NCI-H2107 treated with DMSO at 0.1 percent for 48 hours (cell line): ENCODE data around the gene IL1RAPL2.
"Not testable (repeated sequence)": the region's sequence is repeated elsewhere in the genome, so short reads cannot be mapped to it uniquely, and the experiment has no call there.

Experiments used
- DNase-seq: peaks from one replicate; lab custom pipeline; 2025; ENCODE audit not compliant: unreplicated experiment; lab: John Stamatoyannopoulos, UW

Gene IL1RAPL2

GRCh38 chrX:105662248-105662647 lies 1096.2 kb downstream of the IL1RAPL2 start:
- no peak for DNase-seq

GRCh38 chrX:105664243-105664642 lies 1098.2 kb downstream of the IL1RAPL2 start:
- DNase-seq = no peak

GRCh38 chrX:105684288-105684687 lies 1118.3 kb downstream of the IL1RAPL2 start:
- DNase-seq = not testable (repeated sequence)

DNA sequence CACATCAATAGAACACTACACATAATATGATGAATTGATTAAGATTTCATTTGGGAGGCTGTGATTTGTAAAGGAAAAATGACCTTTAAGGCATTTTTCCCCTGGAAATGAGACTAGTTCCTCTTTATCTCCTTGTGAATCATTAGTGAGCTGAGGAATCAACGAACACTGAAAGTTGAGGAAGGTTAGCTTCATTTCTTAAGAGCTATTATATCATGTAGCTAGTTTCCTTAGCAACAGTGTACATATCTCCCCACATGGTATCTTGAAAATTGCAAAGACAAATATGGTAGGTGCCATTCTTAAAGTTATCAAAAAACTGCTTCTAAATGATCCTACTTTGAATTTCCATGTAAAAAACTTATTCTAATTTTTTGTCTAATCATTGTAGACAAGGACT lies 1128.8 kb downstream of the IL1RAPL2 start:
- no peak for DNase-seq

GRCh38 chrX:105695451-105695850 lies 1129.5 kb downstream of the IL1RAPL2 start:
- no peak for DNase-seq

GRCh38 chrX:105696870-105697269 lies 1130.9 kb downstream of the IL1RAPL2 start:
- DNase-seq = no peak

- no peak for DNase-seq
Observed at GRCh38 chrX:105697984-105698781, 1132.2 kb downstream of the IL1RAPL2 start.

DNA sequence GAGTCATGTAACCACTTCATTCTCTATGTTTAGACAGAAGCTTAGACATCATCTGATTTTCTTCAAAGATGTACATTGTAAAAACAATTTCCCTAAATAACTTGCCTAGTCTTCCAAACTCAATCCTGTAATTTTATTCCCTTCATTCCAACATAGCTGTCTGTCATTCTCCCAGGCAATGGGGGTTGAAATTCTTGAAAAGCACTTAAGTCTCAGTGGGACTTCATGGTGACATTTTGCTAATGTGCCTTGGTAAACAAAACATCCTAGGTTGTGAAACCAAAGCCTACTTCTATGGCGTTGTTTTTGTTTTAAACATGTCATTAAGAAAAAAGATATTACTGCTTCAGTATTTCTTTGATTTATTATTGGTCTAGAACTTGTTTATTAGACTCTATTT lies 1134.3 kb downstream of the IL1RAPL2 start:
- DNase-seq = no peak

GRCh38 chrX:105701310-105702052 lies 1135.5 kb downstream of the IL1RAPL2 start:
- DNase-seq = no peak

GRCh38 chrX:105703876-105704275 lies 1137.9 kb downstream of the IL1RAPL2 start:
- no peak for DNase-seq

- DNase-seq = no peak
Observed at GRCh38 chrX:105706041-105706440, 1140.0 kb downstream of the IL1RAPL2 start.

GRCh38 chrX:105711805-105712204 lies 1145.8 kb downstream of the IL1RAPL2 start:
- no peak for DNase-seq

- no peak for DNase-seq
Observed at GRCh38 chrX:105715746-105716145, 1149.7 kb downstream of the IL1RAPL2 start.

GRCh38 chrX:105723966-105724735 lies 1158.2 kb downstream of the IL1RAPL2 start:
- DNase-seq = no peak

- no peak for DNase-seq
Observed at GRCh38 chrX:105725228-105725627, 1159.2 kb downstream of the IL1RAPL2 start.

GRCh38 chrX:105738162-105738561 lies 1172.2 kb downstream of the IL1RAPL2 start:
- DNase-seq = no peak

- DNase-seq = no peak
Observed at GRCh38 chrX:105744291-105744690, 1178.3 kb downstream of the IL1RAPL2 start.

DNA sequence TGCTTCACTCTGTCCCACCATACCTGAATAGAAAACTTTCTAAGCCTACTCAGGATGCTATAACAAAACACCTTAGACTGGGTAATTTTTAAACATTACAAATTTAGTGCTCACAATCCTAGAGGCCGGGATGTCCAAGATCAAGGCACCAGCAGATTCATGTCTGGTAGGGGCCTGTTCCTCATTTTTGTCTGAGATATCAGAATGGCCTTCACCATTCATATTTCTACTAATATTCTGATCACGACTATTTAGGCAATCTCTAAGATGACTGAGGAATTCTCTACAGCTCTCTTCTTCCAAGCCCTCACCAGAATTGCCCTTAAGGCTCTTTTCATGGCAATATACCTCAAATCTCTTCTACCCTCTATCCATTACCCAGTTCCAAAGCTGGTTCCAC lies 1178.9 kb downstream of the IL1RAPL2 start:
- no peak for DNase-seq

DNA sequence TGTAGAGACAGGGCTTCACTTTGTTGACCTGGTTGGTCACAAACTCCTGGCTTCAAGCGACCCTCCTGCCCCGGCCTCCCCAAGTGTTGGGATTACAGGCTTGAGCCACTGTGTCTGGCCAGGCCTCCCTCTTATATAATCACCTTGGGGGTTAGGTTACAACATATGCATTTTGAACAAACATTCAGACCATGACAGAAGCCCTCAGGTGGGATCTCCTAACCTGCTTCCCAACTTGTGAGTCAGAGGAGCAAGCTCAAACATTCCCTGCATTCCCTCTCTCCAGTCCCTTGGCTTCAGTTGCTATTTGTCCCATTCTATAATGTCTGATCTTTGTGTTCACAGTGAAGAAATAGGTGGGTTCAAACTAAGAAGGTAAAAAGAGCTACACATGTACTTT lies 1179.9 kb downstream of the IL1RAPL2 start:
- no peak for DNase-seq

- DNase-seq = no peak
Observed at GRCh38 chrX:105752338-105752956, 1186.4 kb downstream of the IL1RAPL2 start.

DNA sequence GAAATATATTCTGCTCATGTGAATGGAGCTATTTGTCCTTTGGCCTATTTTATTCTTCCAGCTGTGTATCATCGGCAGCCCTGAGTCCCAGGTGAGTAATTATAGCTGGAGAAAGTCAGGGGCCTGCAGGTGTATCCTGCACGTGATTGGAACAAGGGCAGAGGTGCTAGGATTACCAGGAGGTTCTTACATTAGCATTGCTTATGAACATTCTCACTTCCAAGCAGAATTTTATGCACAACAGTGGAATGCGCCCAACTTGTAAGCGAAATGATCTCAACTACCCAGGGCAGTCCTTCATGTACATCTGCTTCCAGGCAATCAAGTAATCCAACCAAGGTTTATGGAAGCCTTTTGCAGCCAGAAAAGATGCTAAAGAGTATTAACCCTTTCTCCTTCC lies 1187.4 kb downstream of the IL1RAPL2 start:
- DNase-seq = no peak
